GM12878 (cell line): ENCODE results near the gene GXYLT1. TPM values are rescaled to one million over a fixed set of nuclear protein-coding genes. Genes with fewer than 3 reads are reported as not detected.

Experiments
- ATAC-seq: fragments of 200-7000 bp; cut with Tn5 transposase; 3 replicates; pipeline ENCODE4 v1.9.1; 2020; ENCODE audit warnings: mild to moderate bottlenecking, moderate library complexity
- BruUV-seq: library from RNA; stranded (reverse); fragments of 400-500 nt; replicated peaks from 2 replicates; lab custom pipeline; 2021; lab: Mats Ljungman, UMichigan
- CTCF ChIA-PET: fragments of 300-600 bp; sonication (Branson Sonifier 250); formaldehyde crosslinking; extraction: SDS; loops from one replicate; lab custom pipeline; 2021; ENCODE audit warnings: inconsistent platforms; lab: Yijun Ruan, JAX
- POLR2A ChIA-PET: fragments of 350-600 bp; formaldehyde crosslinking; extraction: SDS; loops from one replicate; lab custom pipeline; 2021; ENCODE audit warnings: inconsistent platforms; lab: Charles Lee
- RAD21 ChIA-PET: fragments of 300-600 bp; sonication (Branson Sonifier 250); formaldehyde crosslinking; loops from one replicate; lab custom pipeline; 2023; ENCODE audit warnings: antibody characterized with exemption; ENCODE audit not compliant: unreplicated experiment; lab: Charles Lee
- SMC1A ChIA-PET: fragments of 300-600 bp; sonication (Branson Sonifier 250); formaldehyde crosslinking; loops from one replicate; lab custom pipeline; 2023; ENCODE audit not compliant: unreplicated experiment, uncharacterized antibody; lab: Charles Lee
- DNase-seq: peaks from one replicate; pipeline ENCODE4 v3.0.0-alpha.2; 2011; ENCODE audit warnings: low read depth, low spot score
- FAIRE-seq: peaks from 3 replicates; lab custom pipeline; 2011; peaks lifted over from hg19 to GRCh38; lab: Jason Lieb, UNC
- H2AFZ ChIP-seq: 2 replicates; pipeline ENCODE4 v1.6.0; 2011; ENCODE audit warnings: low read depth, low read length, control low read depth; ENCODE audit not compliant: control insufficient read depth
- H3K27ac ChIP-seq: 2 replicates; pipeline ENCODE4 v1.5.1; 2011; ENCODE audit warnings: control low read depth; ENCODE audit not compliant: control insufficient read depth, insufficient read depth
- H3K27me3 ChIP-seq, 2 experiments: replicated peaks in 1 of 2; 2 replicates each; pipeline versions ENCODE4 v1.6.0 to v1.6.1; 2011; ENCODE audit warnings: low read length in 1 of 2; ENCODE audit not compliant: control insufficient read depth in 2 of 2, insufficient read depth in 2 of 2
- H3K36me3 ChIP-seq, 2 experiments: 2 replicates each; pipeline ENCODE4 v1.5.1; 2011; ENCODE audit warnings: low read length in 1 of 2; ENCODE audit not compliant: control insufficient read depth in 2 of 2, insufficient read depth in 2 of 2
- H3K4me1 ChIP-seq: 2 replicates; pipeline ENCODE4 v1.6.1; 2011; ENCODE audit warnings: mild to moderate bottlenecking, low read length, moderate library complexity, mixed read lengths; ENCODE audit not compliant: control insufficient read depth, insufficient read depth
- H3K4me2 ChIP-seq: 2 replicates; pipeline ENCODE4 v1.6.0; 2011; ENCODE audit warnings: control low read depth; ENCODE audit not compliant: control insufficient read depth, insufficient read depth
- H3K4me3 ChIP-seq: fragments of 200-600 bp; sonication (generic); 2 replicates; pipeline ENCODE4 v1.5.1; 2016
- H3K79me2 ChIP-seq: 2 replicates; pipeline ENCODE4 v1.6.0; 2011; ENCODE audit warnings: low read length; ENCODE audit not compliant: control insufficient read depth, insufficient read depth
- H3K9ac ChIP-seq: 2 replicates; pipeline ENCODE4 v1.8.0; 2011; ENCODE audit warnings: low read length, control low read depth, mixed read lengths; ENCODE audit not compliant: control insufficient read depth, insufficient read depth
- H3K9me3 ChIP-seq: replicated peaks from 3 replicates; pipeline ENCODE4 v1.5.1; 2011; ENCODE audit warnings: mild to moderate bottlenecking, low read length; ENCODE audit not compliant: control insufficient read depth, insufficient read depth
- H4K20me1 ChIP-seq: 2 replicates; pipeline ENCODE4 v1.6.0; 2011; ENCODE audit not compliant: control insufficient read depth, insufficient read depth
- CHD4 ChIP-seq: fragments of 200-600 bp; sonication (generic); IDR thresholded peaks from 2 replicates; pipeline ENCODE4 v1.6.1; 2016; ENCODE audit warnings: mild to moderate bottlenecking
- EED ChIP-seq: sonication (generic); IDR thresholded peaks from 2 replicates; pipeline ENCODE4 v1.6.1; 2016; ENCODE audit warnings: antibody characterized with exemption, low read depth
- LARP7 ChIP-seq: fragments of 450-650 bp; IDR thresholded peaks from 2 replicates; pipeline ENCODE4 v1.6.1; 2017; ENCODE audit warnings: mild to moderate bottlenecking
- SRF ChIP-seq, 2 experiments: IDR thresholded peaks; 2 replicates each; pipeline ENCODE4 v1.6.1; 2011; ENCODE audit warnings: low read depth in 2 of 2, low read length in 2 of 2, mild to moderate bottlenecking in 1 of 2, moderate library complexity in 1 of 2
- SUPT20H ChIP-seq: IDR thresholded peaks from 2 replicates; pipeline ENCODE4 v1.6.1; 2011; ENCODE audit warnings: low read depth, mild to moderate bottlenecking, low read length, moderate library complexity, borderline replicate concordance; ENCODE audit not compliant: control insufficient read depth
- WGBS: methylation state at CpG from one replicate; pipeline ENCODE4 v1.1.6; 2016; ENCODE audit warnings: low lambda C conversion rate; ENCODE audit not compliant: insufficient replicate concordance, insufficient coverage; ENCODE audit errors: missing lambda C conversion rate; 5-methylcytosine and 5-hydroxymethylcytosine counted together
- in situ Hi-C: fragments of 300-500 bp; cut with MboI; formaldehyde crosslinking; loops from 9 replicates; pipeline ENCODE4 v1.14.3; 2018; ENCODE audit warnings: mixed read lengths
- intact Hi-C: fragments of 100-400 bp; cut with micrococcal nuclease; formaldehyde crosslinking; loops from one replicate; pipeline ENCODE4 v1.14.2; 2022; ENCODE audit not compliant: unreplicated experiment
- polyA plus RNA-seq, 11 experiments: library from polyadenylated mRNA; depleted of rRNA in 4 of 11; unstranded in 6 of 11; stranded (reverse) in 5 of 11; fragments of >200 nt; fragmentation: Nextera tagmentation in 4 of 11; fragmentation: Illumina TruSeq in 1 of 11; extraction: Ambion mirVana in 4 of 11; extraction: Trizol in 1 of 11; gene quantifications; 1 replicate in 1 of 11; 2 replicates in 10 of 11; pipeline versions ENCODE4 v1.2.1 to v1.2.3, GENCODE V29; 2011 to 2016; ENCODE audit warnings: inconsistent platforms in 2 of 11, missing spikeins in 2 of 11, low read depth in 1 of 11
- total RNA-seq, 4 experiments: library from RNA; depleted of rRNA in 3 of 4; stranded (reverse); fragments of >200 nt in 3 of 4; fragmentation: Illumina TruSeq in 1 of 4; extraction: Trizol in 1 of 4; gene quantifications; 2 replicates each; pipeline versions ENCODE4 v1.2.1 to v1.2.3, GENCODE V29; 2013 to 2021
- TF ChIP-seq, protein P1 (sequence below), 3 experiments: IDR thresholded peaks in 2 of 3; conservative IDR thresholded peaks in 1 of 3; 2 replicates each; pipeline ENCODE4 v1.5.1; 2011; ENCODE audit warnings: low read depth in 3 of 3, low read length in 3 of 3, mild to moderate bottlenecking in 3 of 3, control low read depth in 2 of 3, moderate library complexity in 2 of 3, inconsistent platforms in 1 of 3, mixed read lengths in 1 of 3; ENCODE audit not compliant: control insufficient read depth in 2 of 3, insufficient read depth in 1 of 3; ENCODE audit errors: extremely low read depth in 1 of 3

GXYLT1 gene
- total and polyA plus RNA-seq, 10 of the 15 experiments (the other 5 are each of a cell fraction or from before 2014, with no cell fraction given) = 2.3 to 14.9 (median 8.9) TPM

GRCh38 chr12:42039176-42039575, 105.5 kb downstream of the GXYLT1 start:
- in situ Hi-C loops (no loop called here), intact Hi-C loops (no loop called here)
- CTCF ChIA-PET = interaction anchor here (0.6 kb wide), 1 partner anchor 18 kb away, joined by 3 read pairs; no protein-coding TSS in a partner anchor
- POLR2A ChIA-PET = no interaction called here
- SMC1A ChIA-PET = interaction anchor here (1.2 kb wide), 1 partner anchor 17 kb away, joined by 3 read pairs; no protein-coding TSS in a partner anchor
- H4K20me1 ChIP-seq = no peaks in the 10 kb centered on the region
- BruUV-seq = no TSS peak
- H3K4me2 ChIP-seq = no peak overlapping the region
- ATAC-seq (no peak), DNase-seq (no peak), FAIRE-seq (no peak)
- no peak overlapping the region for H3K27ac ChIP-seq
- H3K27me3 ChIP-seq = no peaks in the 10 kb centered on the region; a peak in 1 of 4 replicates
- no peak overlapping the region for H3K9ac ChIP-seq
- H3K4me1 ChIP-seq = no peaks in the 10 kb centered on the region
- H3K36me3 ChIP-seq = no peaks in the 10 kb centered on the region
- no peaks in the 10 kb centered on the region for H3K9me3 ChIP-seq
- TF ChIP-seq LARP7 = no peak
- TF ChIP-seq, protein P1, sequence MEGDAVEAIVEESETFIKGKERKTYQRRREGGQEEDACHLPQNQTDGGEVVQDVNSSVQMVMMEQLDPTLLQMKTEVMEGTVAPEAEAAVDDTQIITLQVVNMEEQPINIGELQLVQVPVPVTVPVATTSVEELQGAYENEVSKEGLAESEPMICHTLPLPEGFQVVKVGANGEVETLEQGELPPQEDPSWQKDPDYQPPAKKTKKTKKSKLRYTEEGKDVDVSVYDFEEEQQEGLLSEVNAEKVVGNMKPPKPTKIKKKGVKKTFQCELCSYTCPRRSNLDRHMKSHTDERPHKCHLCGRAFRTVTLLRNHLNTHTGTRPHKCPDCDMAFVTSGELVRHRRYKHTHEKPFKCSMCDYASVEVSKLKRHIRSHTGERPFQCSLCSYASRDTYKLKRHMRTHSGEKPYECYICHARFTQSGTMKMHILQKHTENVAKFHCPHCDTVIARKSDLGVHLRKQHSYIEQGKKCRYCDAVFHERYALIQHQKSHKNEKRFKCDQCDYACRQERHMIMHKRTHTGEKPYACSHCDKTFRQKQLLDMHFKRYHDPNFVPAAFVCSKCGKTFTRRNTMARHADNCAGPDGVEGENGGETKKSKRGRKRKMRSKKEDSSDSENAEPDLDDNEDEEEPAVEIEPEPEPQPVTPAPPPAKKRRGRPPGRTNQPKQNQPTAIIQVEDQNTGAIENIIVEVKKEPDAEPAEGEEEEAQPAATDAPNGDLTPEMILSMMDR (IDR thresholded peaks at IDR 0.05 in 2 of 3, conservative IDR thresholded peaks at IDR 0.05 in 1 of 3; ENCODE audit: control insufficient read depth in 2 of 3, extremely low read depth in 1 of 3, insufficient read depth in 1 of 3, low read depth in 3 of 3, low read length in 3 of 3) = peak in 1 of 3 experiments; percentile 3; a peak in 1 of 6 replicates
- no peak for TF ChIP-seq EED
- no peak for TF ChIP-seq CHD4
- TF ChIP-seq SRF (IDR thresholded peaks at IDR 0.05; ENCODE audit: low read depth in 2 of 2, low read length in 2 of 2) = no peak
- no peak for TF ChIP-seq SUPT20H
- no peaks in the 10 kb centered on the region for H3K79me2 ChIP-seq
- RAD21 ChIA-PET = no interaction called here
- H3K4me3 ChIP-seq = no peak overlapping the region
- no peak overlapping the region for H2AFZ ChIP-seq
- WGBS = 53% methylated on average over 5 of the region's 5 CpGs
